Upper lobe of left lung (tissue), 4 donors: ENCODE data around the gene CD84.

Source experiments
- CTCF ChIP-seq, 6 experiments: fragments of 450-650 bp in 4 of 6; fragments of 200-600 bp in 2 of 6; sonication (generic) in 2 of 6; IDR thresholded peaks; one replicate each; pipeline ENCODE4 v1.5.1; 2016 to 2019; ENCODE audit warnings: antibody characterized with exemption in 6 of 6
- POLR2A ChIP-seq, 4 donors: fragments of 450-650 bp; IDR thresholded peaks; one replicate each; pipeline ENCODE4 v1.5.1; 2016 to 2017; ENCODE audit warnings: antibody characterized with exemption in 4 of 4, mild to moderate bottlenecking in 2 of 4
- POLR2AphosphoS5 ChIP-seq, 2 donors: sonication (generic); formaldehyde crosslinking; IDR thresholded peaks; one replicate each; pipeline ENCODE4 v1.5.1; 2017; ENCODE audit warnings: antibody characterized with exemption in 2 of 2

GRCh38 chr1:160552425-160552824, 26.9 kb downstream of the CD84 start:
- TF ChIP-seq POLR2AphosphoS5 (IDR thresholded peaks at IDR 0.05): no peak
- TF ChIP-seq CTCF (IDR thresholded peaks at IDR 0.05): no peak
- TF ChIP-seq POLR2A (IDR thresholded peaks at IDR 0.05): no peak
